ENCODE measurements around the gene CACNG4. TPM values are rescaled to one million over a fixed set of nuclear protein-coding genes. Genes with fewer than 3 reads are reported as not detected.

Gene CACNG4
- total and polyA plus RNA-seq, 9 of the 15 experiments (the other 6 are each of a cell fraction or from before 2014, with no cell fraction given): 0.07 TPM; not detected in 8

- TF ChIP-seq GTF2B (IDR thresholded peaks at IDR 0.05; ENCODE audit: extremely low read depth, insufficient read length) (no peak), MCM3 (IDR thresholded peaks at IDR 0.05) (no peak), ATF3 (IDR thresholded peaks at IDR 0.05) (no peak), ATF3 (CRISPR knock-in tag; conservative IDR thresholded peaks at IDR 0.05) (no peak), SRSF9 (IDR thresholded peaks at IDR 0.05; ENCODE audit: borderline replicate concordance, low read depth, low read length) (no peak), ADNP (tag; IDR thresholded peaks at IDR 0.05) (no peak), NR4A1 (CRISPR knock-in tag; IDR thresholded peaks at IDR 0.05) (no peak), NR4A1 (tag; IDR thresholded peaks at IDR 0.05) (no peak), BDP1 (IDR thresholded peaks at IDR 0.05; ENCODE audit: insufficient read depth, insufficient read length) (no peak), ARHGAP35 (IDR thresholded peaks at IDR 0.05; ENCODE audit: partially characterized antibody) (no peak), HDAC1 (IDR thresholded peaks at IDR 0.05) (no peak)
Observed at GRCh38 chr17:67035131-67036083, 70.9 kb downstream of the CACNG4 start (continued).

All from K562 (cell line).